Stimulated activated CD8-positive, alpha-beta memory T cell treated with anti-CD3 and anti-CD28 coated beads, Interleukin-7, amount 100 ng/mL, for 24 hours (primary cell): ENCODE data around the gene LMAN1L.

ENCODE experiments used
- DNase-seq: peaks from one replicate; pipeline ENCODE4 v3.0.0-alpha.2; 2020; ENCODE audit warnings: low read depth

LMAN1L gene

GRCh38 chr15:74838137-74838516 lies 25.5 kb downstream of the LMAN1L start:
- no peak for DNase-seq

- no peak for DNase-seq
These were observed 26.3 kb downstream of the LMAN1L start for GRCh38 chr15:74838746-74839525.

- DNase-seq: no peak
These were observed 27.1 kb downstream of the LMAN1L start for GRCh38 chr15:74839526-74840395.

- no peak for DNase-seq
These were observed 28.5 kb downstream of the LMAN1L start for GRCh38 chr15:74840851-74841775.

- DNase-seq: no peak
These were observed 29.3 kb downstream of the LMAN1L start for GRCh38 chr15:74841891-74842373.

GRCh38 chr15:74842581-74843444 lies 30.2 kb downstream of the LMAN1L start, which contains the start of gene ULK3:
Gene ULK3 (minus strand): TSS chr15:74843156. CDS start chr15:74843105, 51 bp downstream.
- peak; percentile 82 for DNase-seq

- DNase-seq: no peak
These were observed 30.8 kb downstream of the LMAN1L start for GRCh38 chr15:74843445-74843828.

GRCh38 chr15:74843891-74844299 lies 31.3 kb downstream of the LMAN1L start:
- DNase-seq: no peak

- DNase-seq: no peak
These were observed 31.9 kb downstream of the LMAN1L start for GRCh38 chr15:74844319-74845207.

- DNase-seq: peak; percentile 24
These were observed 32.6 kb downstream of the LMAN1L start for GRCh38 chr15:74845208-74845568.

- no peak for DNase-seq
These were observed 32.9 kb downstream of the LMAN1L start for GRCh38 chr15:74845581-74845980.

GRCh38 chr15:74847432-74847831 lies 34.8 kb downstream of the LMAN1L start:
- DNase-seq: no peak

- DNase-seq: no peak
These were observed 37.8 kb downstream of the LMAN1L start for GRCh38 chr15:74850393-74850792.

GRCh38 chr15:74851960-74852359 lies 39.3 kb downstream of the LMAN1L start:
- DNase-seq: no peak

GRCh38 chr15:74854453-74855022 lies 41.9 kb downstream of the LMAN1L start:
- no peak for DNase-seq

GRCh38 chr15:74855857-74856256 lies 43.2 kb downstream of the LMAN1L start:
- DNase-seq: no peak

GRCh38 chr15:74856537-74856936 lies 43.9 kb downstream of the LMAN1L start:
- DNase-seq: no peak

- no peak for DNase-seq
These were observed 44.5 kb downstream of the LMAN1L start for GRCh38 chr15:74857082-74857655.
